ENCODE results near the gene IGFBP7.

DNA sequence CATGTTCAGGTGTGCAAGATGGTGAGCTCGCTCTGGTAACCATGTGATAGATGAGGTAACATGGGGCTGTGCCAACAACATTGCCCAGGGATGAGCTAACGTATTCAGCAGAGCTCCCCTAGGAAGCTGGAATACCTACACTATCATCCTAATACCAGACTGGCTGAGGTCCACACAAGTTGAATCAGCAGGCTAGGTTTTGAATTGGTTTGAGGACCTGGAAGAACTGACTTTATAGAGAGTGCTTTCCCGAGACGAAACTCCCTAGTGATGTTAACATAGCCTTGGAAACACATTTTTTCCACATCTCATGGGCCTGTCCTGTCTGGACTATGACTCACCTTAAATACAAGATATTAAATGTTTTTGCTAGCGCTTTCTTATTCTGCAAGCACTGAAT, 56.7 kb downstream of the IGFBP7 start:
- TF ChIP-seq, protein P1, sequence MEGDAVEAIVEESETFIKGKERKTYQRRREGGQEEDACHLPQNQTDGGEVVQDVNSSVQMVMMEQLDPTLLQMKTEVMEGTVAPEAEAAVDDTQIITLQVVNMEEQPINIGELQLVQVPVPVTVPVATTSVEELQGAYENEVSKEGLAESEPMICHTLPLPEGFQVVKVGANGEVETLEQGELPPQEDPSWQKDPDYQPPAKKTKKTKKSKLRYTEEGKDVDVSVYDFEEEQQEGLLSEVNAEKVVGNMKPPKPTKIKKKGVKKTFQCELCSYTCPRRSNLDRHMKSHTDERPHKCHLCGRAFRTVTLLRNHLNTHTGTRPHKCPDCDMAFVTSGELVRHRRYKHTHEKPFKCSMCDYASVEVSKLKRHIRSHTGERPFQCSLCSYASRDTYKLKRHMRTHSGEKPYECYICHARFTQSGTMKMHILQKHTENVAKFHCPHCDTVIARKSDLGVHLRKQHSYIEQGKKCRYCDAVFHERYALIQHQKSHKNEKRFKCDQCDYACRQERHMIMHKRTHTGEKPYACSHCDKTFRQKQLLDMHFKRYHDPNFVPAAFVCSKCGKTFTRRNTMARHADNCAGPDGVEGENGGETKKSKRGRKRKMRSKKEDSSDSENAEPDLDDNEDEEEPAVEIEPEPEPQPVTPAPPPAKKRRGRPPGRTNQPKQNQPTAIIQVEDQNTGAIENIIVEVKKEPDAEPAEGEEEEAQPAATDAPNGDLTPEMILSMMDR (IDR thresholded peaks at IDR 0.05), result no peak
- TF ChIP-seq POLR2AphosphoS5 (IDR thresholded peaks at IDR 0.05), result no peak
- TF ChIP-seq EP300 (IDR thresholded peaks at IDR 0.05), result no peak
